Globus pallidus (tissue), 1 donor: Measurements from ENCODE around the gene USP25.

ENCODE experiments used
- DNase-seq: peaks from one replicate; pipeline ENCODE4 v3.0.0-alpha.2; 2015; ENCODE audit warnings: low spot score

Gene USP25, protein sequence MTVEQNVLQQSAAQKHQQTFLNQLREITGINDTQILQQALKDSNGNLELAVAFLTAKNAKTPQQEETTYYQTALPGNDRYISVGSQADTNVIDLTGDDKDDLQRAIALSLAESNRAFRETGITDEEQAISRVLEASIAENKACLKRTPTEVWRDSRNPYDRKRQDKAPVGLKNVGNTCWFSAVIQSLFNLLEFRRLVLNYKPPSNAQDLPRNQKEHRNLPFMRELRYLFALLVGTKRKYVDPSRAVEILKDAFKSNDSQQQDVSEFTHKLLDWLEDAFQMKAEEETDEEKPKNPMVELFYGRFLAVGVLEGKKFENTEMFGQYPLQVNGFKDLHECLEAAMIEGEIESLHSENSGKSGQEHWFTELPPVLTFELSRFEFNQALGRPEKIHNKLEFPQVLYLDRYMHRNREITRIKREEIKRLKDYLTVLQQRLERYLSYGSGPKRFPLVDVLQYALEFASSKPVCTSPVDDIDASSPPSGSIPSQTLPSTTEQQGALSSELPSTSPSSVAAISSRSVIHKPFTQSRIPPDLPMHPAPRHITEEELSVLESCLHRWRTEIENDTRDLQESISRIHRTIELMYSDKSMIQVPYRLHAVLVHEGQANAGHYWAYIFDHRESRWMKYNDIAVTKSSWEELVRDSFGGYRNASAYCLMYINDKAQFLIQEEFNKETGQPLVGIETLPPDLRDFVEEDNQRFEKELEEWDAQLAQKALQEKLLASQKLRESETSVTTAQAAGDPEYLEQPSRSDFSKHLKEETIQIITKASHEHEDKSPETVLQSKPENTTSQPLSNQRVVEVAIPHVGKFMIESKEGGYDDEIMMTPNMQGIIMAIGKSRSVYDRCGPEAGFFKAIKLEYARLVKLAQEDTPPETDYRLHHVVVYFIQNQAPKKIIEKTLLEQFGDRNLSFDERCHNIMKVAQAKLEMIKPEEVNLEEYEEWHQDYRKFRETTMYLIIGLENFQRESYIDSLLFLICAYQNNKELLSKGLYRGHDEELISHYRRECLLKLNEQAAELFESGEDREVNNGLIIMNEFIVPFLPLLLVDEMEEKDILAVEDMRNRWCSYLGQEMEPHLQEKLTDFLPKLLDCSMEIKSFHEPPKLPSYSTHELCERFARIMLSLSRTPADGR

DNA sequence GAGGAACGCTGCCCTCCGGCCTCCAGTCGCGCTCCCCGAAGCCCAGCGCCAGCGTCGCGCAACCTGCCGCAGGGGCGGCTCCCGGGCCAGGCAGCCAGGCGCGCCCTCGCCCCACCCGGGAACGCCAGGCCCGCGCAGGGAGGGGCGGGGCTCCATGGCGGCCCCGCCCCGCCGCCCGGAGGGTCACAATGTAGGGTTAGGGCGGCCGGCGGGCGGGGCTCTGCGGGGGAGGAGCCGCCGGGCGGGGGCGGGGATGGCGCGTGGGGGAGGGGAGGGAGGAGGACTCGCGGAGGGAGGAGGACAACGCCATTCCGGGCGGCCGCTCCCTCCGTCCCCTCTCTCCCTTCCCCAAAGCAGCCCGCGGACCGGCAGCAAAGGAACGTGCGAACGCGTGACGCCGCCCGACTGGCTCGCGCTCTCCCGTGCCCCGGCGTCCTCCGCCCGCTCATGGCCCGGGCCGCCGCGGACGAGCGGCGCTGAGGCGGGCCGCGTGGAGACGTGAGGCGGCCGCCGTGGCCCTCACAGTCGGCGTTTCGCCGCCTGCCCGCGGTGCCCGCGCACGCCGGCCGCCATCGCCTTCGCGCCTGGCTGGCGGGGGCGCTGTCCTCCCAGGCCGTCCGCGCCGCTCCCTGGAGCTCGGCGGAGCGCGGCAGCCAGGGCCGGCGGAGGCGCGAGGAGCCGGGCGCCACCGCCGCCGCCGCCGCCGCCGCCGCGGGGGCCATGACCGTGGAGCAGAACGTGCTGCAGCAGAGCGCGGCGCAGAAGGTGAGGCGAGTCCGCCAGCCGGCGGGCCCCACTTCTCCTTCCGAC lies at the start of gene USP25:
Gene USP25 (plus strand): TSS at position 309 of the 810 bp plus-strand sequence. CDS start 412 bp downstream, at position 721.
- DNase-seq = peak; percentile 92

DNA sequence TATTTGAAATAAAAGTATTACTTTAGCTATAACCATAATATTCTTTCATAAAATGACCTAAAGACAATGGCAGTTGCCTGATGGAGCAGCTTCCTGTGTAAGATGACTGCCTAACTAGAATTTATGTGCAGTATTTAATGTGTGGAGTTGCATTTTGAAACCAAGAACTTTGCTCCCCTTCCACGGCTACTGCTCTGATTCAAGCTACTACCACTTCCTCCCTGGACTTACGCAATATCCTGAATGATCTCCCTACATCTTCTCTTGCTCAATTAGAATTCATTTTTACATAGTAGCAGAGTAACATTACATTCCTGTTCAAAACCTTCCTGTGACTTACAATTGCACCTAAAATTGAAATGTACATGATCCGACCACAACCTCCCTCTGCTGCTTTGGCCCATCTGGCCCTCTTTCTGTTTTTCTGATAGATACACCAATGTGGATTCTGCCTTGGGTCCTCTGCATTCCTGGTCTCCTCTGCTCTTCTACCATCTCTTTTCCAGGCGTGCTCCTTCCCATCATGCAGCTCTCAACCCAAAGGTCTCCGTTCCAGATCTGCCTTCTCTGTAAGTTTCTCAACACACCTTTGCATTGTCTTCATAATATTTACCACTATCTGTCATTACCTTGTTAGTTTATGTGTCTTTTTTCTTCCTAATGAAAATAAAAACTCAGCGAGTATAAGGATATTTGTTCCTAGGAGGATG lies 47.4 kb upstream of the USP25 start:
- DNase-seq = no peak

DNA sequence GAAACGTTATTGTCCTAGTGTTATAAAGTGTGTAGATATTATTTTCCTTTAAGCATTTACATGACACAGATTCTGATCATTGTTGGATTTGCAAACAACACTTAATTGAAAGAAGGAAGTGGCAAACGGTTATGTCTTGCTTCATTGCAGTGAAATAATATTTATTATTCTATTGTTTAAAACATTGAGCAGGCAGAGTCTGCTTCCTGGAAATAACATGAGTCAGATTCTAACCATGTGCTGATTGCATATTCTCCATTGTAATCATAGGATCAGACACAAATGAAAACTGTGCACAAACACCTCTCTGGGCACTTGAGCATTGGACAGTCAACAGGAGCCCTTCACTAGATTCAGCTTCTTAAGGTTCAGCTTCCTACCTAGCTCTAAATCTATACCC lies 46.8 kb upstream of the USP25 start:
- DNase-seq = no peak

DNA sequence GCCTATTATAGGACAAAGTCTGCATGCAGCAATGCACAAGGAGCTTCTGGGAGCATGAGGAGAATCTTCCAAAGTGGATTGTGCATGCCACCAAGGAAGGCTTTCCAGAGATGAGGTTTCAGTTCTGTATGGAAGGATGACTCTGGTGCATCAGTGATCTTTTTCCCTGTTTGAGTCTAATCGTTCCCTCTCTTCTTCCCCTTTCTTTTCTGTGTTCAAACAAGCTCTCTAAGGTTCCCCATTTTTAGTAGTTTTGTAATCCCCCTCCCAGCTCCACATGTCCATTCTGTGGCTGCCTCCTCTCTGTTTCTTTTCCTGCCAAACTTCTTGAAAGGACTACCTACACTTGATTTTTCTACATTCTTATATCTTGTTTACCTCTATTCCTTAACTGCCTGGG lies 43.3 kb upstream of the USP25 start:
- DNase-seq = peak; percentile 28

DNA sequence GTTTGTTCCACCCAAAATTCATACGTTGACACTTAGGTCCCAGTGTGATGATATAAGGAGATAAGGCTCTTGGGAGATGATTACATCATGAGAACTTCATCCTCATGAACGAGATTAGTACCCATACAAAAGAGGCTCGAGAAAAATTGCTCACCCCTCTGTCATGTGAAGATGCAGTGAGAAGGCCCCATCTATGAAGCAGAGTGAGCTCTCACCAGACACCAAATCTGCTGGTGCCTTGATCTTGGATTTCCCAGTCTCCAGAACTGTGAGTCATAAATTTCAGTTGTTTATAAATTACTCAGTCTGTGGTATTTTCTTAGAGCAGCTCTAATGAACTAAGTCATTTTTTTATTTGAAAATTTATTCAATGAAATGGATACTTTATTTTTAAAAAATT lies 42.6 kb upstream of the USP25 start:
- no peak for DNase-seq

DNA sequence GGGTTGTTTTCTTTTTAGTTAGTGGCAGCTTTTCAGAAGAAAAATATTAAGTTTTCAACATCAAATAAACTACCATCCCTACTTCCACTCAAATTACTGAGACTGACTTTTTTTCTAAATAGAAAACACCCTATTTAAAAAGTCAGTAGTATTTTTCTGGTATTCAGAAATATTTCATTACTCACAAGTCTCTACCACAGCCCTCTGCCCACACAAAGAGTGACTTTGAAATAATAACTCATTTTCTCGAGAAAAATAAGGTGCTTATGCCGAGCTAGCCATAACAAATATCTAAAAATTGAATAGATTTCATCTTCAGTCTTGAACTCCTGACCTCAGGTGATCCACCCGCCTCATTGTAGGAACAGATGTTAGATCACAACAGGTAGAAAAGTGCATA lies 41.8 kb upstream of the USP25 start:
- DNase-seq = no peak

DNA sequence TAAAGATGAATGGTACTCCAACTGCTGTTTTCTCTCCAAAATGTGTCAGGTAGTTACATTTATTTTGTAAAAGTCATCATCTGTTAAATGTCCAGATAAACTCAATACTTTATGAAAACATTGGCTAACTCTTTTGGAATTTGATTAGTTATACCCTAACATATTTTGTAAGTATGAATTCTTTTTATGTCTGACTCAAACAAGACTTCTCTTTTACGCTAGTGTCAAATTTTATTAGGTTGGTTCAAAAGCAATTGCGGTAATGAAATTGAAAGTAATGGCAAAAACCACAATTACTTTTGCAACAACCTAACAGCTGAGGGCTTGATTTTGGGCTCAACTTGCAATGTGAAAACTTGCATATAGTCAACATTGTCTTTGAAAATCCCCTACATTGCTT lies 41.0 kb upstream of the USP25 start:
- no peak for DNase-seq

DNA sequence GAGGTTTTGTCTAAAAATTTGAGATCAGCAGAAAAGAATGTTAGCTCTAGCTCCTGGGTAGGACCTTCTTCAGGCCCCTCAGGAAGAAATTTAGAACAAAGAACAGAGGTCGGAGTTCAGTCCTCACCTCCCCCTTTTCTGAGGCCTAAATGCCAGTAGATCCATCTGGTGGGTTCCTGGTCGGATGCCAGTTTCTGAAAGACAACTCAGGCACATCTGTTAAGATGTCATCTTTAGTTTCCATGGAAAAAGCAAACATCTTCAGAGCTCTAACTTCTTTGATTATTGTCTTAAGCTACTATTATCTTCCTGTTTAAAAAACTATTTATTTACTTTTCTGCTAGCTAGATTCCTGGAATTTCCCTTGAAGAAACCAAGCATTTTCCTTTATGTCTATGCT lies 37.1 kb upstream of the USP25 start:
- DNase-seq = no peak

DNA sequence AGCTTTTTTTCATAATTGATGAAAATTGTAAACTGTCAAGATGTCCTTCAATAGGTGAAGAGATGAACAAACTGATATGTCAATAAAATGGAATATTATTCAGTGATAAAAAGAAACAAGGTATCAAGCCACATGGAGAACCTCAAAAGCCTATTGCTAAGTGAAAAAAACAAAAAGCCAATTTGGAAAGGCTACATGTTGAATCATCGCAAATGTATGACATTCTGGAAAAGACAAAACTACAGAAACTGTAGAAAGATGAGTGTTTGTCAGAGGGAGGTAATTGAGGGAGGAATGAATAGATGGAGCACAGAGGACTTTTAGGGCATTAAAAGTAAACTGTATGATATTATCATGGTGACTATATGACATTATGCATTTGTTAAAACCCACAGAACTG lies 34.5 kb upstream of the USP25 start:
- DNase-seq = no peak

DNA sequence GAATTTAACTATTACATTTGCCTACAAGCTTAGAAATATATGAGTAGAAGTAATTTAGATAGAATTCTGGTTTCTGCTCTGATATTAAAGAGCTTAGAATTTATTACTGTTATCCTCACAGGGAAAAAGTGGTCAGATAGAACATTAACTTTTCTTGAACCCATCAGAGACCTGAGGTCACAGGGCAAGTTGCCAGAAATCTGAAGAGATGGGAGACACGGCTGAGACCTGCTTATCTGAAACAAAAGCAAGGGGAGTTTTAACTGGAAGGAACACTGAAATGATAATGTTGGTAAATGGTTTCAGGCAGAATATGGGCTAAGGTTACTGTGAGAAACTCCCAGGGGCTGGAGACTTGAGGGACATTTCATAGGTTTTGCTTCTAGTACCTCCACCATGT lies 28.0 kb upstream of the USP25 start:
- no peak for DNase-seq

DNA sequence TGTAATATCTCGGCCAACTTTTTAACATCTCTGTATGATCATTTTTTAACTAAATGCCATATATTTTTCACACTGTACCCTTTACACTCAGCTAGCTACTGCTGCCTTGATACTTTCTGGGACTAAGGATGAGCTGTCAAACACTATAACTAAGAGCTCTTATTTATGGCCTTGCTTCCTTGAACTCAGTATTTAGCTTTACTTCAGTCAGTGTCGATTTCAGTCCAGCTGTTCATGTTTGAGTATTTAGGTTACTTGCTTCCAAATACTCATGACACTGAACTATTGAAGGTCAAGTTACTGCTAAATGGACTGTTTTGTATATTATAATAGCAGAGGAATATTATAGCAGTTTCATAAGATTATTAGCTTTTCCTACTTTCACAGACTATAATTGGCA lies 25.9 kb upstream of the USP25 start:
- DNase-seq = no peak

DNA sequence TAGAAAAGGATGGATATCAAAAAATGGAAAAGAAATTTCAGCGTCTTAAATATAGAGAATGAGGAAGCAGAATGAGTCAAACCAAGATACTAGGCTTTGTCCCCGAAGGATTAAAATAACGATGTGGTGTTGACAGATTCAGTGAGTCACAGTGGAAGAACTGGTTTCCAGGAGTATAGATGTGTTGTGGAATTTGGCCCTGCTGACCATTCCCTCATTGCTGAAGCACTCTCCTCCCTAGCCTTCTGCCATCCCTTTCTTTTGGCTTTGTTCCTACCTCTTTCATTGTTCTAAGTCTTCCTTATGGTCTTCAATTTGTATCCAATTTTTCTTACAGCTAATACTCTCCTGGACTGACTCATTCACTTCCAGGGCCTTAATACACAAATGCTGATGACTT lies 23.1 kb upstream of the USP25 start:
- no peak for DNase-seq

DNA sequence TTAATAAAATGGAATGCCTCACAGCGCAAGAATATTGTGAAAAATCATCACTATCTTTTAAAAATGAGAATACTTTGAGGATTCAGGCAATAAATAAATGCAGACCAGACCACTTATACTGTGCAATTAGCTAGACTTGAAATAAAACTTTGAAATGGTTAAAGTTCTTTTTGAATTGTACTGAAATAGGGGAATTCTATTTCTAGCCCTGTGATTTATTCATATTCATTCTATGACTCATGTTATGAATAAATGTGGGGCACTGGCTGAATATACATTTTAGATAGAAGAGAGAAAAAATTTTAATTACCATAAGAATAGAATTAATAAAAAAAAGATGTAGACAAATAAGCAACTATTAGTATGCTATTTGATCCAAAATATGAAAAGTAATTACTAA lies 16.4 kb upstream of the USP25 start:
- no peak for DNase-seq

DNA sequence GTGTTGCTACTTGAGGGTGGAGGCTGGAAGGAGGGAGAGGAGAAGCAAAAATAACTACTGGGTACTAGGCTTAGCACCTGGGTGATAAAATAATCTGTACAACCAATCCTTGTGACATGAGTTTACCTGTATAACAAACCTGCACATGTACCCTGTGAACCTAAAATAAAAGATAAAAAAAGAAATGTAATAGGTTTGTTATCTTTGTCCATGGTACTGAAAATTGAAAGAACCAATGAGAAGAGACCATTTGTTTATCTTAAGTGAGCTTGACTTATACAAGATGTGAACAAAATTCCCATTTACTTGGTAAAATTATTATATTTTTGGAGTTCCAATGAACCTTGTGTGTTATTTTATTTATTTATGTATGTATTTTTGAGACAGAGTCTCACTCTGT lies 11.1 kb upstream of the USP25 start:
- DNase-seq = no peak

DNA sequence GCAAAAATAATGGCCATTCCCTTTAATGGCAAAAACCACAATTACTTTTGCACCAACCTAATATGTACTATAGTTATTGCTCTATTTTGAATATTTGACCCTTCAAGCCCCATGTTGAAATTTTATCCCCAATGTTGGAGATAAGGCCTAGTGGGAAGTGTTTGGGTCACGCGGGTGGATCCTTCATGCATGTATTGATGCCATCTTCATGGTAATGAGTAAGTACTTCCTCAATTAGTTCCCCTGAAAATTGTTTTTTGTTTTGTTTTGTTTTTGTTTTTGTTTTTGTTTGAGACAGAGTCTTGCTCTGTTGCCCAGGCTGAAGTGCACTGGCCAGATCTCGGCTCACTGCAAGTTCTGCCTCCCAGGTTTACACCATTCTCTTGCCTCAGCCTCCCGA lies 9.8 kb upstream of the USP25 start:
- no peak for DNase-seq

DNA sequence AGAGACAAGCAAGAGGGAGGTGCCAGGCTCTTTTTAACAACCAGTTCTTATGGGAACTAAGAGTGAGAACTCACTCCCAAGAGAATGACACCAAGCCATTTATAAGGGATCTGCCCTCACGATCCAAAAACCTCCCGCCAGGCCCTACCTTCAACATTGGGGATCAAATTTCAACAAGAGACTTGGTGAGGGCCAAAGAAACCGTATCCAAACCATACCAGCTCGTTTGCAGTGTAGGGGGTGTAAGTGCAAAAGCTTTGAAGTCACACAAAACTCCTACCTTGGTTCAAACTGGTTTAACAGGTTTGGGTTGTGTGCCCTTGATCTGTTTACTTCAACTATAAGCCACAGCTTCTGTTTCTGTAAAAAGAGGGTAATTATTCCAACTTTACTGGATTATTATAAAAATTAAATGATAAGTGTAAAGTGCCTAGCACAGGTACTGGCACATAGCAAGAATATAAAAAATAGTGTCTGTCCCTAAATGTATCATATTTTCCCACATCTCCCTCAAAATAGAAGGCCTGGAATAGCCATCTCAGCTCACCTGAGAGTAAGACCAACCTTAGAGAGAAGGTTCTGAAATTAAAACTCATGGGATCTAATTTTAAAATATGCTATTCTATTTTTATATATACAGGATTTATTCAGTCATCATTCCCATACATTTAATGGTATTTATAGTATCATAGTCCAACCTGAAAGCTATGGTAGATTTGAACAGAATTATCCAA lies 7.0 kb upstream of the USP25 start:
- no peak for DNase-seq

DNA sequence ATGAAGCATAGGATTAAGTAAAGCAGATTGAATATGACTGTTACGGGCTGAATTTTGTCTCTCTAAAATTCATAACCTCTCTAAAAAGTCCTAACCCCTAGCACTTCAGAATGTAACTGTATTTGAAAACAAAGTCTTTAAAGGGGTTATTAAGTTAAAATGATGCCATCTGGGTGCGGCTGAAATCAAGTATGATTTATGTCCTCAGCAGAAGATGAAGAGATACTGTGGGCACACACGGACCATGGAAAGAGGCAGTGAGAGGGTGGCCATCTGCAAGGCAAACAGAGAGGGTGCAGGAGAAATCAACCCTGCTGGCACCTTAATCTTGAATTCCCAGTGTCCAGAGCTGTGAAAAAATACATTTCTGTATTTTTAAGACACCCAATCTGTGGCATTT lies 3.8 kb upstream of the USP25 start:
- DNase-seq = no peak

DNA sequence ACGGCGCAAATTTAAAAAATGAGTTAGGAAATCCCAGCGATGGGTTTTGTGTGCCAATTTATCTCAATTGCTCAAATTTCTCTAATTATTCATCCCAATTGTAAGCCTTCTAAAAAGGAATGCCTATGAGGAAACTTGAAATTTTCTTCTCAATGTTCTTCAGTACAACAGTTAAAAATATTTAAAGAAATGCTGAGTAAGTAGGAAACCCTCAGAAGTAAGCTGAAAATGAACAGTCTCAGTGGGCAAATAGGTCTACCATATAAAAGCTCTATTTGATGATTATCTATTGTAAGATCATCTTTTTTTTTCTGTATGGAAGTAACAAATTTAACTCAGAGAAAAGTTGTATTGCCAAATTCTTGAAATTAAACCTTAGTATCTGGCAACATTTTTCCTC lies 1.7 kb upstream of the USP25 start:
- no peak for DNase-seq

DNA sequence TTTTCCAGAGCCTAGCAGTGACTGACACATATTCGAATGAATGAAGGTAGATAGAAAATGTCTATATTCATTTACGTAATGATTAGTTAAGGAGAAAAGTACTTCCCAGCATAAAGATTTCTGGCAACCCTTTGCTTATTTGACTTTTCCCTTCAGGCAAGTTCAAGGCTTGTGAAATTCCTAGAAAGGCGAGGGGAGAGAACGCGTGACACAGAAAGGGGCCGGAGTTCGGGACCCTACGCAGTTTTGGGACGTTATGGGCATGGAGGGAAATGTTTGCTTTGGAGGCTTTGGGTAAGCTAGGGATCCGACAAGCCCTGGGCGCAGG lies 472 bp upstream of the USP25 start:
- DNase-seq = no peak

DNA sequence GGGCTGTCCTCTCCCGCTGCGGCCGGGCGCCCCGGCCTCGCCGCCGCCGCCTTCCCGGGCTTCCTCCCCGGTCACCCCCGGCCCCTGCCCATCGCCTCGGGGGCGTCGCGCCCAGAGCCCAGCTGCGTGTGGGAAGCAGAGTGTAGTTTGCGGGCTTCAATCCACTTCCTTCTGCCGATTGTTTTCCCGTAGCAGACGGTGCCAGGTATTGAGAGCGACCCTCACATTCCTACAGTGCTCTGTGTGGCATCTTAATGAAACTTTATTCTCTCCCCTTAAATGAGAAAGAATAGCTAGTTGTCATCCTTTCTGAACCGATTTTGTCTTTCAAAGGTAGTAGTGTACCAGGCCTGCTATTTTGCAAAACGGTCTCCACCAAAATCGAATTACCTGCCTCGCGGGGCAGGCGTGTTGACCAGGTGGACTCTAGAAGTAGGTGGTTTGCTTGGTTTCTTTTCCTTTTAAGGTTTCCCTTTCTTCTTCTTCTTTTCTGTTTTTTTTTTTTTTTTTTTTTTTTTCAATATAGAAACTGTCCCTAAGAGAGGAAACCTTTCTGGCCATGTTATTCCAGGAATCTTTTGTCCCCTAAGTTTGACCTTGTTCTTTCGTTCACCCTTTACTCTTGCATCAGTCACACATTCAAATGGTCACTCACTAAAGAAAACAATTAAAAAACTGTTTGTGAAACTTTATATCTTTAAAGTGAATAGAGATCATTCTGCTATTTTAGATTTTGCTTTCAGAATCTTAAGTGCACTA lies 881 bp downstream of the USP25 start:
- DNase-seq = peak; percentile 18
